ENCODE data around the gene RRP12. TPM values are rescaled to one million over a fixed set of nuclear protein-coding genes. Genes with fewer than 3 reads are reported as not detected.

RRP12 gene
- total RNA-seq, 1 donor from 2014 or later, result 104 TPM

DNA sequence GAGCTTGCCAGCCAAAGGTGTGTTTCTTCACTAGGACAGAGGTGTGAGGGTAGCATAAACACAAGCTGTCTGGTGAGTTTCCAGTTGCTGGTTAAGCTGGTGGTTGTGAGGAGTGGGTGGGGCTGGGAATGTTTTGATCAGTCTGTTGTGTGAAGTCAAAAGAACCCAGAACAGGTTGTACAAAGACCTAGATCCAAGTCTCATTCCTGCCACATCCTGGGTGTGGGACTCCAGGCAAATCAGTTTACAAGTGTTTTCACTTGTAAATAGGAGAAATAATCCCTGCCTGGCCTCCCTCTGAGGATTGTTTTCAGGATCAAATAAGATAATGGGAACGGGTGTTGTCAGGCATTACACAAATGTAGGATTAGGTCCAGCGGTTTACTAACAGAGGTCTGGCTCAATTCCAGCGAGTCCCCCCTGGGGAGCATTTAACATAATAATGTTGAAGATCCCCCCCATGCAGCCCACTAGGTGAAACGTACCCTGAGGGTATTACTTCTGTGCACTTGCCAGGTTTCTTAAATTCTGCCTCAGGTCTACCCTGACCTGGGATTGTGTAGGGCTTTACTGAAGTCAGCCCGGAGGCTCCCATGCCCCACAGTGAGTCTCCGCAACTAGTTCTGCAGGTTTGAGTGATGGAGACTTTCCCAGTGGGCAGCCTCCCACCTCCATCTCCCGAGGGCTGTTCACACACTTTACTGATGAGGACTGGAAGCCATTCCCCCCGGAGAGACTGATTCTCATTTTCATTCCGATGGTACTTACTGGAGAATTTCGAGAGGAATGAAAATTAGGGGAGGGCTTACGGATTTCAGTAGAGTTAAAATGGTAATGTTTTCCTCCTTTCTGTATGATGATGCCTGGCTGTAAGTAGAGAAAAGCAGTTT lies 64.0 kb downstream of the RRP12 start:
- no peak overlapping the region for H3K27ac Mint-ChIP-seq
- peaks cover 20% of the 10 kb centered on the region for H3K4me1 Mint-ChIP-seq (ENCODE audit: low read depth)
- DNase-seq (ENCODE audit: low spot score), result no peak
- H3K36me3 Mint-ChIP-seq (ENCODE audit: low read depth), result peaks cover 3% of the 10 kb centered on the region
- peaks cover 27% of the 10 kb centered on the region for H3K27me3 Mint-ChIP-seq (ENCODE audit: insufficient read depth)
- no peaks in the 10 kb centered on the region for H3K9me3 Mint-ChIP-seq
- intact Hi-C loops (cut with micrococcal nuclease), result loop anchor here (10.0 kb wide), 1 partner anchor 362 kb away; no protein-coding TSS in a partner anchor
- H3K4me3 Mint-ChIP-seq, result peak overlapping the region; percentile 12

DNA sequence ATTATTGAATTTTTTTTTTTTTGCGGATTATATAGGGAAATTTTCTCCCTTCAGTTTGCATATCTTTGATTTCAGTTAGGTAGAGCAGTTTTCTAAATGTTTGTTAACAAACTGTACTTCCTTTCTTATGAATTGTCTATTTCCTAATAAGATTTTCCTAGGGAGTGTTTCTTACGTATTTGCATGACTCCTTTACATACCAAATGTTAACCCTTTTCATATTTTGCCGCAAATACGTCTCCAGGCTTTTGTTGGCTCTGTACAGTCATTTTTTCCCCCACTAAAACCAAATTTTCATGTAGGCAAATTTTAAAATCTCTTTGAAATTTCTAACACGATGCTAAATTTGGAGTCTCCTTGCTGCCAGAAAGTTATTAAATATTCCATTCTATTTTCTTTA lies 64.7 kb downstream of the RRP12 start:
- Mint-ChIP-seq H3K9me3 (no peaks in the 10 kb centered on the region), H3K4me1 (ENCODE audit: low read depth) (peaks cover 25% of the 10 kb centered on the region), H3K36me3 (ENCODE audit: low read depth) (peaks cover 3% of the 10 kb centered on the region), H3K4me3 (peak overlapping the region; percentile 12), H3K27me3 (ENCODE audit: insufficient read depth) (peaks cover 27% of the 10 kb centered on the region), H3K27ac (no peak overlapping the region)
- intact Hi-C loops (cut with micrococcal nuclease), result loop anchor here (10.0 kb wide), 1 partner anchor 362 kb away; no protein-coding TSS in a partner anchor
- DNase-seq (ENCODE audit: low spot score), result no peak

DNA sequence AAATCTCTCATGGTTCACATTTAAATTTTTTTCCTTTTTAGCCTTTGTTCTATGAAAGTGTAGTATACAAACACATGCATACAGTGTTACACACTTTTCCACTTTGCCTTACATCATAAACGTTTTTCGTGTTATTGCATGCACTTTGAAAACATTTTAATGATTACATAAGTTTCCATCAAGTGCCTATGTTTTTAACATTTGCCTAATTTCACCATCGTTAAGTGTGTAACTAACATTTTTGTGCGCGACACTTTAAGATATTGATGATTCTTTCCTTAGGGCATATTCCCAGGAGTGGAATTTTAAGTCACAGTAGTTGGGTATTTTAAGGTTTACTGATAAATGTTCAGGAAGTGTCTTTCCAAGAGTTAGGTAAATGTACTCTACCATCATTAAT lies 65.1 kb downstream of the RRP12 start:
- Mint-ChIP-seq H3K36me3 (ENCODE audit: low read depth) (peaks cover 6% of the 10 kb centered on the region), H3K27me3 (ENCODE audit: insufficient read depth) (peaks cover 24% of the 10 kb centered on the region), H3K9me3 (no peaks in the 10 kb centered on the region), H3K4me1 (ENCODE audit: low read depth) (peaks cover 30% of the 10 kb centered on the region), H3K27ac (peak overlapping the region; percentile 69), H3K4me3 (peak overlapping the region; percentile 53)
- intact Hi-C loops (cut with micrococcal nuclease), result loop anchor here (10.0 kb wide), 1 partner anchor 361 kb away; no protein-coding TSS in a partner anchor
- no peak for DNase-seq (ENCODE audit: low spot score)

DNA sequence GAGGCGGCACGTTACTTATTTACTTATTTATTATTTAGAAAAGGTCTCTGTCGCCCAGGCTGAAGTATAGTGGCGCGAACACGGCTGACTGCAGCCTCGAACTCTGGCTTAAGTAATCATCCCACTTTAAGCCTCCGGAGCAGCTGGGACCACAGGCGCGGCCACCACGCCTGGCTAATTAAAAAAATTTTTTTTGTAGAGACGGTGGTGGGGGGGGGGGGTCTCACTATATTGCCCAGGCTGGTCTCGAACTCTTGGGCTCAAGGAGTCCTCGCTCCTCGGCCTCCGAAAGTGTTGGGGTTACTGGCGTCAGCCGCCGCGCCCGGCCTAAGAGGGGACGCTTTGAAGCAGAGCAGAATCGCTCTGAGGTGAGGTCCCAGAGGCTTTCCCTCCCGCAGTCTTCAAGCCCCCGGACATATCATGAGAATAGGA lies 65.9 kb downstream of the RRP12 start:
- DNase-seq (ENCODE audit: low spot score), result no peak
- Mint-ChIP-seq H3K36me3 (ENCODE audit: low read depth) (peaks cover 7% of the 10 kb centered on the region), H3K9me3 (no peaks in the 10 kb centered on the region), H3K4me3 (peak overlapping the region; percentile 53), H3K27ac (no peak overlapping the region), H3K4me1 (ENCODE audit: low read depth) (peaks cover 30% of the 10 kb centered on the region), H3K27me3 (ENCODE audit: insufficient read depth) (peaks cover 24% of the 10 kb centered on the region)
- intact Hi-C loops (cut with micrococcal nuclease), result loop anchor here (1.0 to 10.0 kb wide), 3 partner anchors 65 to 360 kb away; no protein-coding TSS in a partner anchor

DNA sequence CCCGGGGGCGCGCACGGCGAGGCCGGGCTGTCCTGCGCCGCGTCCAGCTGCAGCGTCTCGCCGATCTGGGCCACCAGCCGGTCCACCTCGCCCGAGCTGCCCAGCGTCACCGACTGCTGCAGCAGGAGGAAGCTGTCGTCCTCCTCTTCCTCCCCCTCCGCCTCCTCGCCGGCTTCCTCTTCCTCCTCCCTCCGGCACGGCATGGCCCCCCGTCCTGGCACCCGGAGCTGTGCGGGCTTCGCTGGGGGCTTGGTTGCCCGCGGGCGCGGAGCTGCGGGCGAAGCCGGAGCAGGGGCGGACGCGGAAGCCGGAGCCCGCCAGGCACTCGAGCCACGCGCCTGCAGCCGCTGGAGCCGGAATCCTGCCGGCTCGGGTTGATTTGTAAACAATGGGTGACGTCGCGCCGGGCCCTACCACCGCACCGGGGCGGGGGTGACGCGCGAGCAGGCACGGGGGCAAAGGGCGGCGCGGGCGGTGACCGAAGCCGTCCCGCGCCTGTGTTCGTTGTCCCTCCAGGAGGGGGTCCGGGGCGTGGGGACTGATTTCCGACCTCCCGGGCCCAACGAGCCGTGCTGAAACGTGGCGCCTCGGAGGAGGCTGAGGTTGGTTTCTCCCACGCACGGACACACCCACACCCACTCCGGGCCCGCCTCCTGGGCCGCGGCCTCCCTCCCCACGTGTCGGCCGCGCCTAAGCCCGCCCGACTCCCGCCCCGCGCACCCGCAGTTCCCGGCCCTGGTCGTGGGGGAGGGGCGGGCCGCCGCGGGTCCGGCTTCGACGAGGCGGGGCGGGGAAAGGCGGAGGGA lies 66.6 kb downstream of the RRP12 start, which contains the start of gene FRAT2:
Gene FRAT2, minus strand, starts transcription at position 360 of the 806 bp plus-strand sequence. Its CDS starts 157 bp downstream, at position 203.
- Mint-ChIP-seq H3K27ac (peak within 1 kb of the TSS; percentile 75), H3K4me3 (peak within 1 kb of the TSS; percentile 86), H3K4me1 (ENCODE audit: low read depth) (peaks cover 34% of the 10 kb centered on the region), H3K36me3 (ENCODE audit: low read depth) (peaks cover 11% of the 10 kb centered on the region), H3K27me3 (ENCODE audit: insufficient read depth) (peaks cover 24% of the 10 kb centered on the region), H3K9me3 (no peaks in the 10 kb centered on the region)
- DNase-seq (ENCODE audit: low spot score), result peak; percentile 83
- intact Hi-C loops (cut with micrococcal nuclease), result loop anchor here (1.0 to 10.0 kb wide), 6 partner anchors 42 to 747 kb away; partner anchors contain the start of genes ARHGAP19, MORN4 and TM9SF3

DNA sequence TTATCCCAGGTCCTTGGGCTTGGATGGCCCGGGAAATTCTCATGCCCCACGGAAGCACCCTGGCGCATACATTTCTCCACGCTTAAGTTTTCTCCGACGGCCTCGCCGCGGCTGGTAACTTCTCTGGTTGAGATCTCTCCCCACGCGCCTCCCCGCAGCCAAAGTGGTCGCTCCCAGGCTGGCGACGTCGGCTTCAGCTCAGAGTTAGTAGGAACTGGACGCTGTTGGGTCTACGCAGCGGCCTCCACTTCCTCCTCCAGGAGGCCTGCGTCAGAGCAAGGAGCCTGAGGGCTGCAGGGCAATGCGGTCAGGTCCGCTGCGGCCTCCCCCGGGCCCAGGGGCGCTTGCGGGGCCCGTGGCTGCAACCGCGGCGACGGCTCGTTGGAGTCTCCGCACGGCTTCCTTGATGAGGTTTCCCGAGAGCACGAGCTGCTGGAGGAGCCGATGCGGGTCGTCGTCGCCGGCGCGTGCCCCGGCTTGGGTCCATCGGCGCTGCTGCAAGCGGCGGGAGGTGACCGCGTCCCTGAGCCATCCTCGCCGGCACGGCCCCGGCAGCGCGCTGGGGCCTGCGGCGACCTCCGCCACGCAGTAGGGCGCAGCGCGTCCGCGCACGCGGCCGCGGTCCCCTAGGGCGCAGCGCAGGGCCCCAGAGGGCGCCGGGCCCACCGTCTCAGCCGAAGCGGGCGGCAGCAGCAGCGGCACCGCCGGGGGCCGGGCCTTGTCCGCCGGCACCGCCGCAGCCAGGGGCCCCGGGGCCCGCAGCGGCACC lies 67.4 kb downstream of the RRP12 start:
- H3K36me3 Mint-ChIP-seq (ENCODE audit: low read depth), result peaks cover 12% of the 10 kb centered on the region
- H3K4me3 Mint-ChIP-seq, result peak overlapping the region; percentile 86
- H3K27me3 Mint-ChIP-seq (ENCODE audit: insufficient read depth), result peaks cover 24% of the 10 kb centered on the region
- intact Hi-C loops (cut with micrococcal nuclease), result loop anchor here (1.0 to 10.0 kb wide), 6 partner anchors 12 to 746 kb away; partner anchors contain the start of genes ARHGAP19, MORN4 and TM9SF3
- peak overlapping the region; percentile 75 for H3K27ac Mint-ChIP-seq
- H3K9me3 Mint-ChIP-seq, result no peaks in the 10 kb centered on the region
- peak; percentile 21 for DNase-seq (ENCODE audit: low spot score)
- H3K4me1 Mint-ChIP-seq (ENCODE audit: low read depth), result peaks cover 41% of the 10 kb centered on the region

DNA sequence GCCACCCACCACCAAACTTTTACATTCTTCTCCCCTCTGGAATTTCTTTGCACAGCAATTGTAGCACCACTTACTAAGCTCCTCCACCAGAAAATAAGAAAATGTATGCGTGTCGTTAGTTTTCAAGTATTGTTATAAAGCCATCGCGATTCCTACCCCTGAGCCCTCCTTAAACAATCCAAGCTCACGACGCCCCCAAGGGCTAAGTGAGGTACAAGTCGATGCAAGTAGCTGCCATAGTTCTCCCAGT lies 67.9 kb downstream of the RRP12 start:
- peaks cover 46% of the 10 kb centered on the region for H3K4me1 Mint-ChIP-seq (ENCODE audit: low read depth)
- H3K36me3 Mint-ChIP-seq (ENCODE audit: low read depth), result peaks cover 13% of the 10 kb centered on the region
- no peak for DNase-seq (ENCODE audit: low spot score)

DNA sequence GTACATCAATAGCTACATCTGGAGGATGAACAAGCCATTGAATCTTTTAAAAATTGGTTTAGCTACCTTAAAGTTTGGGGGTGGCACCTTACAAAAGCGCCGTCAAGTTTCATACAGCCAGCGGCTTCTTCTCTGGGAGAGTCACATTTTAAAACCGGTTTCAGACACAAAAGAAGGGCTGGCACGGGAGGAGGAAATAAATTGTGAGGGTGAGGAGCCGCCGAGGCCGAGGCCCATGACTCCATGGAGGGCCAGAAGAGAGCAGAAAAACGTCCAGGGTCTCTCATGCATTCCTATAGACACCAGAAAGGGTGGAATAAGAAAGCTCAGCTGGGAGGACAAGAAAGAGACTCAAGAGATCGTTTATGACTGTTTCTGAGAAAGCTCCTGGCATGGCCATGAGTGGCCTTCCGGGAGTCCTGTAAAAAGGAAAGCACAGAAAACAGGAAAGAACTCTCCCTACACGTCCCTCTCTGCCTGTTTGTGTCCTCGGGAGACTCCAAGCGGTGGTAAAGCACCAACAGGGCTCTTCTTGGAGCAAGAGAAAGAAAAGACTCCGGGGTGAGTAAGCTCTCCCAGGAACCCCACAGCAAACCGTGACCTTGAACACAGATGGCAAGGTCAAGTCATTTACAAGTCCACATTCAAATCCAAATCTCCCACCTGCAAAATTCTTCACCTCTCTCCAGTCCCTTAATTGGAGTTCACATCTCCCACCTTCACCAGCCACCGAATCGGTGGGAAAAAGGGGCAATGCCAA lies 68.4 kb downstream of the RRP12 start:
- Mint-ChIP-seq H3K27ac (peak overlapping the region; percentile 75), H3K36me3 (ENCODE audit: low read depth) (peaks cover 15% of the 10 kb centered on the region), H3K9me3 (no peaks in the 10 kb centered on the region), H3K4me1 (ENCODE audit: low read depth) (peaks cover 51% of the 10 kb centered on the region), H3K4me3 (peak overlapping the region; percentile 86), H3K27me3 (ENCODE audit: insufficient read depth) (peaks cover 20% of the 10 kb centered on the region)
- DNase-seq (ENCODE audit: low spot score), result no peak
- intact Hi-C loops (cut with micrococcal nuclease), result loop anchor here (1.0 to 10.0 kb wide), 4 partner anchors 11 to 745 kb away; partner anchors contain the start of gene TM9SF3

More for the DNA sequence above, 67.9 kb downstream of the RRP12 start:
- Mint-ChIP-seq H3K4me3 (peak overlapping the region; percentile 86), H3K27ac (peak overlapping the region; percentile 75), H3K9me3 (no peaks in the 10 kb centered on the region), H3K27me3 (ENCODE audit: insufficient read depth) (peaks cover 24% of the 10 kb centered on the region)
- intact Hi-C loops (cut with micrococcal nuclease), result loop anchor here (1.0 to 10.0 kb wide), 4 partner anchors 12 to 746 kb away; partner anchors contain the start of gene TM9SF3

DNA sequence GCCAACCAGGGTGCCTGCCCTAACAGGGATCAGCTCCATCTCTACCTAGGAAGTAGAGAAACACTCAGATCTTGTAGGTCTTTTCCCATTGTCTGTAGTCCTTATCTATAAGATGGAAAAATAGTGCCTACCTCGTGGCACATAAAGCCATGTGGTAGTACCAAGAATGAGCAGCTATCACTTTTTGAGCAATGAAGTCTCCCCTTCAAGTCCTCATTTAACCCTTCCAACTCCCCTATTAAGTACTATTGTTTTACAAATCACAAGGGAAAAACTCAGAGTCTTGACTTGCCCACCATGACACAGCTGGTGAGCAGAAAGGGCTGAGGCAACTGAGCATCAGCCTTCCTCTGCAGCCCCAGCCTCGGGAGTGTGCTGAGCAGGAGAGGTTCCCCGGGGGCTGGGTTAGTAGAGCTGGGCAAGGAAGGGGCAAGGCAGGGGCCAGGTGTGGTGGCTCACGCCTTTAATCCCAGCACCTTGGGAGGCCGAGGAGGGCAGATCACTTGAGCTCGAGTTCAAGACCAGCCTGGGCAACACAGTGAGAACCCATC lies 69.9 kb downstream of the RRP12 start:
- DNase-seq (ENCODE audit: low spot score), result no peak
- Mint-ChIP-seq H3K27ac (no peak overlapping the region), H3K27me3 (ENCODE audit: insufficient read depth) (peaks cover 6% of the 10 kb centered on the region), H3K36me3 (ENCODE audit: low read depth) (peaks cover 15% of the 10 kb centered on the region), H3K4me3 (peak overlapping the region; percentile 54), H3K4me1 (ENCODE audit: low read depth) (peaks cover 64% of the 10 kb centered on the region), H3K9me3 (no peaks in the 10 kb centered on the region)
- intact Hi-C loops (cut with micrococcal nuclease), result loop anchor here (5.0 to 10.0 kb wide), 2 partner anchors 356 to 744 kb away; partner anchors contain the start of gene TM9SF3

DNA sequence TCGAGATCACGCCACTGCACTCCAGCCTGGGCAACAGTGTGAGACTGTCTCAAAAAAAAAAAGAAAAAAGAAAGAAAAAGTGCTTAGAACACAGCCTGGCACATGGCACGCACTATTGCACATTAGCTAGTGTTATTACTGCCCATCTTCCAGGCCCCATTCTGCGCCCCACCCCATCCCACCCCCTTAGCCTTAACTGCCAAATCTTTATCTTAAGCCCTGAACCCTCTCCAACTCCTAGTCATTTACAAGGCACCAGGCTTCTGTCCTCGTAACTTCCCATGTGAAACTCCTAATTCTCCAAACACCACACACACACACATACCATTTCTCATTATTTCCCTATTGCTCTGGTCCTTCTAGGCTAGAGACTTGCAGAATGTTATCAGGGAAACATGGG lies 71.4 kb downstream of the RRP12 start:
- no peak overlapping the region for H3K4me3 Mint-ChIP-seq
- H3K27ac Mint-ChIP-seq, result no peak overlapping the region
- no peaks in the 10 kb centered on the region for H3K9me3 Mint-ChIP-seq
- no peaks in the 10 kb centered on the region for H3K27me3 Mint-ChIP-seq (ENCODE audit: insufficient read depth)
- intact Hi-C loops (cut with micrococcal nuclease), result loop anchor here (5.0 to 10.0 kb wide), 2 partner anchors 355 to 742 kb away; partner anchors contain the start of gene TM9SF3
- DNase-seq (ENCODE audit: low spot score), result no peak
- H3K4me1 Mint-ChIP-seq (ENCODE audit: low read depth), result peaks cover 63% of the 10 kb centered on the region
- H3K36me3 Mint-ChIP-seq (ENCODE audit: low read depth), result peaks cover 15% of the 10 kb centered on the region

Data from activated T-helper 1 cell treated with anti-CD3 and anti-CD28 coated beads, Interleukin-12 subunit alpha, Interleukin-12 subunit beta, Interleukin-2, Interleukin-4 antibody, amounts not matched to agents 30 ng/mL and 10 ng/mL and 1 ng/mL, durations not matched to agents 14 hours and 24 hours and 36 hours (primary cell).